GM12878 (cell line): ENCODE data around the gene CENPX. TPM values are rescaled to one million over a fixed set of nuclear protein-coding genes. Genes with fewer than 3 reads are reported as not detected.

Source experiments
- ATAC-seq: fragments of 200-7000 bp; cut with Tn5 transposase; 3 replicates; pipeline ENCODE4 v1.9.1; 2020; ENCODE audit warnings: mild to moderate bottlenecking, moderate library complexity
- BruUV-seq: library from RNA; stranded (reverse); fragments of 400-500 nt; replicated peaks from 2 replicates; lab custom pipeline; 2021; lab: Mats Ljungman, UMichigan
- CTCF ChIA-PET: fragments of 300-600 bp; sonication (Branson Sonifier 250); formaldehyde crosslinking; extraction: SDS; loops from one replicate; lab custom pipeline; 2021; ENCODE audit warnings: inconsistent platforms; lab: Yijun Ruan, JAX
- POLR2A ChIA-PET: fragments of 350-600 bp; formaldehyde crosslinking; extraction: SDS; loops from one replicate; lab custom pipeline; 2021; ENCODE audit warnings: inconsistent platforms; lab: Charles Lee
- RAD21 ChIA-PET: fragments of 300-600 bp; sonication (Branson Sonifier 250); formaldehyde crosslinking; loops from one replicate; lab custom pipeline; 2023; ENCODE audit warnings: antibody characterized with exemption; ENCODE audit not compliant: unreplicated experiment; lab: Charles Lee
- SMC1A ChIA-PET: fragments of 300-600 bp; sonication (Branson Sonifier 250); formaldehyde crosslinking; loops from one replicate; lab custom pipeline; 2023; ENCODE audit not compliant: unreplicated experiment, uncharacterized antibody; lab: Charles Lee
- DNase-seq: peaks from one replicate; pipeline ENCODE4 v3.0.0-alpha.2; 2011; ENCODE audit warnings: low read depth, low spot score
- FAIRE-seq: peaks from 3 replicates; lab custom pipeline; 2011; peaks lifted over from hg19 to GRCh38; lab: Jason Lieb, UNC
- H2AFZ ChIP-seq: 2 replicates; pipeline ENCODE4 v1.6.0; 2011; ENCODE audit warnings: low read depth, low read length, control low read depth; ENCODE audit not compliant: control insufficient read depth
- H3K27ac ChIP-seq: 2 replicates; pipeline ENCODE4 v1.5.1; 2011; ENCODE audit warnings: control low read depth; ENCODE audit not compliant: control insufficient read depth, insufficient read depth
- H3K27me3 ChIP-seq, 2 experiments: replicated peaks in 1 of 2; 2 replicates each; pipeline versions ENCODE4 v1.6.0 to v1.6.1; 2011; ENCODE audit warnings: low read length in 1 of 2; ENCODE audit not compliant: control insufficient read depth in 2 of 2, insufficient read depth in 2 of 2
- H3K36me3 ChIP-seq, 2 experiments: 2 replicates each; pipeline ENCODE4 v1.5.1; 2011; ENCODE audit warnings: low read length in 1 of 2; ENCODE audit not compliant: control insufficient read depth in 2 of 2, insufficient read depth in 2 of 2
- H3K4me1 ChIP-seq: 2 replicates; pipeline ENCODE4 v1.6.1; 2011; ENCODE audit warnings: mild to moderate bottlenecking, low read length, moderate library complexity, mixed read lengths; ENCODE audit not compliant: control insufficient read depth, insufficient read depth
- H3K4me2 ChIP-seq: 2 replicates; pipeline ENCODE4 v1.6.0; 2011; ENCODE audit warnings: control low read depth; ENCODE audit not compliant: control insufficient read depth, insufficient read depth
- H3K4me3 ChIP-seq: fragments of 200-600 bp; sonication (generic); 2 replicates; pipeline ENCODE4 v1.5.1; 2016
- H3K79me2 ChIP-seq: 2 replicates; pipeline ENCODE4 v1.6.0; 2011; ENCODE audit warnings: low read length; ENCODE audit not compliant: control insufficient read depth, insufficient read depth
- H3K9ac ChIP-seq: 2 replicates; pipeline ENCODE4 v1.8.0; 2011; ENCODE audit warnings: low read length, control low read depth, mixed read lengths; ENCODE audit not compliant: control insufficient read depth, insufficient read depth
- H3K9me3 ChIP-seq: replicated peaks from 3 replicates; pipeline ENCODE4 v1.5.1; 2011; ENCODE audit warnings: mild to moderate bottlenecking, low read length; ENCODE audit not compliant: control insufficient read depth, insufficient read depth
- H4K20me1 ChIP-seq: 2 replicates; pipeline ENCODE4 v1.6.0; 2011; ENCODE audit not compliant: control insufficient read depth, insufficient read depth
- CEBPZ ChIP-seq: fragments of 150-350 bp; IDR thresholded peaks from 2 replicates; pipeline ENCODE4 v1.6.1; 2016; ENCODE audit warnings: low read depth, low read length
- ETV6 ChIP-seq, 2 experiments: fragments of 450-650 bp in 1 of 2; IDR thresholded peaks in 1 of 2; conservative IDR thresholded peaks in 1 of 2; 2 replicates each; pipeline ENCODE4 v1.6.1; 2014; ENCODE audit warnings: antibody characterized with exemption in 1 of 2, borderline replicate concordance in 1 of 2, low read depth in 1 of 2, mild to moderate bottlenecking in 1 of 2, moderate library complexity in 1 of 2
- MAX ChIP-seq: IDR thresholded peaks from 2 replicates; pipeline ENCODE4 v1.6.1; 2012; ENCODE audit warnings: low read depth, low read length, improper control_type of control experiment
- NR2C2 ChIP-seq: IDR thresholded peaks from 2 replicates; pipeline ENCODE4 v1.6.1; 2011; ENCODE audit warnings: borderline replicate concordance, low read depth; ENCODE audit not compliant: control insufficient read depth, insufficient read length
- NRF1 ChIP-seq: conservative IDR thresholded peaks from 2 replicates; pipeline ENCODE4 v1.6.1; 2011; ENCODE audit warnings: mild to moderate bottlenecking, low read depth, low read length, improper control_type of control experiment
- RAD21 ChIP-seq: IDR thresholded peaks from 2 replicates; pipeline ENCODE4 v1.6.1; 2011; ENCODE audit warnings: mild to moderate bottlenecking, low read depth, low read length, moderate library complexity; ENCODE audit not compliant: insufficient read depth
- SMAD1 ChIP-seq: fragments of 450-650 bp; IDR thresholded peaks from 2 replicates; pipeline ENCODE4 v1.6.1; 2018; ENCODE audit warnings: mild to moderate bottlenecking, low read depth; ENCODE audit not compliant: partially characterized antibody
- SMARCA5 ChIP-seq: fragments of 450-650 bp; IDR thresholded peaks from 2 replicates; pipeline ENCODE4 v1.6.1; 2017; ENCODE audit warnings: mild to moderate bottlenecking
- SREBF1 ChIP-seq: IDR thresholded peaks from 2 replicates; pipeline ENCODE4 v1.6.1; 2012; ENCODE audit warnings: mild to moderate bottlenecking, low read length
- STAT3 ChIP-seq: IDR thresholded peaks from 2 replicates; pipeline ENCODE4 v1.6.1; 2011; ENCODE audit warnings: low read depth, low read length, improper control_type of control experiment
- TAF1 ChIP-seq: IDR thresholded peaks from 2 replicates; pipeline ENCODE4 v1.6.1; 2011; ENCODE audit warnings: mild to moderate bottlenecking, low read depth, low read length, borderline replicate concordance
- TARDBP ChIP-seq: IDR thresholded peaks from 2 replicates; pipeline ENCODE4 v1.6.1; 2016; ENCODE audit warnings: borderline replicate concordance
- ZNF207 ChIP-seq: fragments of 450-650 bp; IDR thresholded peaks from 2 replicates; pipeline ENCODE4 v1.6.1; 2014; ENCODE audit warnings: antibody characterized with exemption, mild to moderate bottlenecking, borderline replicate concordance
- ZNF217 ChIP-seq: fragments of 450-650 bp; IDR thresholded peaks from 2 replicates; pipeline ENCODE4 v1.6.1; 2017; ENCODE audit warnings: antibody characterized with exemption, mild to moderate bottlenecking
- ZNF622 ChIP-seq: fragments of 450-650 bp; IDR thresholded peaks from 2 replicates; pipeline ENCODE4 v1.6.1; 2017; ENCODE audit warnings: mild to moderate bottlenecking, inconsistent platforms
- WGBS: methylation state at CpG from one replicate; pipeline ENCODE4 v1.1.6; 2016; ENCODE audit warnings: low lambda C conversion rate; ENCODE audit not compliant: insufficient replicate concordance, insufficient coverage; ENCODE audit errors: missing lambda C conversion rate; 5-methylcytosine and 5-hydroxymethylcytosine counted together
- in situ Hi-C: fragments of 300-500 bp; cut with MboI; formaldehyde crosslinking; loops from 9 replicates; pipeline ENCODE4 v1.14.3; 2018; ENCODE audit warnings: mixed read lengths
- intact Hi-C: fragments of 100-400 bp; cut with micrococcal nuclease; formaldehyde crosslinking; loops from one replicate; pipeline ENCODE4 v1.14.2; 2022; ENCODE audit not compliant: unreplicated experiment
- polyA plus RNA-seq, 11 experiments: library from polyadenylated mRNA; depleted of rRNA in 4 of 11; unstranded in 6 of 11; stranded (reverse) in 5 of 11; fragments of >200 nt; fragmentation: Nextera tagmentation in 4 of 11; fragmentation: Illumina TruSeq in 1 of 11; extraction: Ambion mirVana in 4 of 11; extraction: Trizol in 1 of 11; gene quantifications; 1 replicate in 1 of 11; 2 replicates in 10 of 11; pipeline versions ENCODE4 v1.2.1 to v1.2.3, GENCODE V29; 2011 to 2016; ENCODE audit warnings: inconsistent platforms in 2 of 11, missing spikeins in 2 of 11, low read depth in 1 of 11
- total RNA-seq, 4 experiments: library from RNA; depleted of rRNA in 3 of 4; stranded (reverse); fragments of >200 nt in 3 of 4; fragmentation: Illumina TruSeq in 1 of 4; extraction: Trizol in 1 of 4; gene quantifications; 2 replicates each; pipeline versions ENCODE4 v1.2.1 to v1.2.3, GENCODE V29; 2013 to 2021
- TF ChIP-seq, protein P1 (sequence below): IDR thresholded peaks from 2 replicates; pipeline ENCODE4 v1.6.1; 2012; ENCODE audit warnings: low read length, inconsistent platforms
- TF ChIP-seq, protein P2 (sequence below): fragments of 450-650 bp; IDR thresholded peaks from 2 replicates; pipeline ENCODE4 v1.6.1; 2017; ENCODE audit warnings: mild to moderate bottlenecking

Gene CENPX
- total and polyA plus RNA-seq, 10 of the 15 experiments (the other 5 are each of a cell fraction or from before 2014, with no cell fraction given), result 11.7 to 182 (median 71.9) TPM

- SMC1A ChIA-PET, result interaction anchor here (2.2 kb wide), 1 partner anchor 27 kb away, joined by 5 read pairs; the partner anchor contains the start of gene DCXR
Observed at GRCh38 chr17:82064433-82065192, 41.9 kb upstream of the CENPX start.

More at GRCh38 chr17:82064433-82065192, 41.9 kb upstream of the CENPX start:
- Histone ChIP-seq H3K4me3 (peak overlapping the region; percentile 90), H2AFZ (no peak overlapping the region; the same call in 1 of the 2 replicates), H3K9ac (peak overlapping the region; percentile 90), H3K79me2 (peaks cover 20% of the 10 kb centered on the region), H3K27ac (peak overlapping the region; percentile 65), H3K4me1 (peaks cover 8% of the 10 kb centered on the region), H3K36me3 (peaks cover 3 to 15% of the 10 kb centered on the region in 2 experiments; a peak in 3 of 4 replicates), H4K20me1 (no peaks in the 10 kb centered on the region), H3K4me2 (peak overlapping the region; percentile 82), H3K9me3 (no peaks in the 10 kb centered on the region), H3K27me3 (no peaks in the 10 kb centered on the region)
- POLR2A ChIA-PET, result interaction anchor here (0.6 to 0.8 kb wide), 2 partner anchors 11 to 31 kb away, joined by 3 read pairs; no protein-coding TSS in a partner anchor
- no peak for FAIRE-seq
- no peak for DNase-seq
- RAD21 ChIA-PET, result no interaction called here
- in situ Hi-C loops, result no loop called here
- ATAC-seq, result peak; percentile 70
- TSS peak; percentile 73 for BruUV-seq
- 7% methylated on average over 36 of the region's 36 CpGs for WGBS
- CTCF ChIA-PET, result interaction anchor here (0.7 to 1.0 kb wide), 2 partner anchors 34 to 101 kb away, joined by 3 to 4 read pairs; no protein-coding TSS in a partner anchor
- no peak for TF ChIP-seq TARDBP
- no peak for TF ChIP-seq NRF1
- TF ChIP-seq CEBPZ, result no peak
- TF ChIP-seq TAF1, result no peak
- TF ChIP-seq SMARCA5, result no peak
- TF ChIP-seq ZNF217, result no peak
- TF ChIP-seq ZNF622, result no peak
- TF ChIP-seq STAT3, result no peak
- TF ChIP-seq SMAD1, result no peak
- TF ChIP-seq ZNF207, result no peak
- TF ChIP-seq MAX, result no peak
- TF ChIP-seq, protein P1, sequence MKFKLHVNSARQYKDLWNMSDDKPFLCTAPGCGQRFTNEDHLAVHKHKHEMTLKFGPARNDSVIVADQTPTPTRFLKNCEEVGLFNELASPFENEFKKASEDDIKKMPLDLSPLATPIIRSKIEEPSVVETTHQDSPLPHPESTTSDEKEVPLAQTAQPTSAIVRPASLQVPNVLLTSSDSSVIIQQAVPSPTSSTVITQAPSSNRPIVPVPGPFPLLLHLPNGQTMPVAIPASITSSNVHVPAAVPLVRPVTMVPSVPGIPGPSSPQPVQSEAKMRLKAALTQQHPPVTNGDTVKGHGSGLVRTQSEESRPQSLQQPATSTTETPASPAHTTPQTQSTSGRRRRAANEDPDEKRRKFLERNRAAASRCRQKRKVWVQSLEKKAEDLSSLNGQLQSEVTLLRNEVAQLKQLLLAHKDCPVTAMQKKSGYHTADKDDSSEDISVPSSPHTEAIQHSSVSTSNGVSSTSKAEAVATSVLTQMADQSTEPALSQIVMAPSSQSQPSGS, result no peak
- no peak for TF ChIP-seq SREBF1
- TF ChIP-seq, protein P2, sequence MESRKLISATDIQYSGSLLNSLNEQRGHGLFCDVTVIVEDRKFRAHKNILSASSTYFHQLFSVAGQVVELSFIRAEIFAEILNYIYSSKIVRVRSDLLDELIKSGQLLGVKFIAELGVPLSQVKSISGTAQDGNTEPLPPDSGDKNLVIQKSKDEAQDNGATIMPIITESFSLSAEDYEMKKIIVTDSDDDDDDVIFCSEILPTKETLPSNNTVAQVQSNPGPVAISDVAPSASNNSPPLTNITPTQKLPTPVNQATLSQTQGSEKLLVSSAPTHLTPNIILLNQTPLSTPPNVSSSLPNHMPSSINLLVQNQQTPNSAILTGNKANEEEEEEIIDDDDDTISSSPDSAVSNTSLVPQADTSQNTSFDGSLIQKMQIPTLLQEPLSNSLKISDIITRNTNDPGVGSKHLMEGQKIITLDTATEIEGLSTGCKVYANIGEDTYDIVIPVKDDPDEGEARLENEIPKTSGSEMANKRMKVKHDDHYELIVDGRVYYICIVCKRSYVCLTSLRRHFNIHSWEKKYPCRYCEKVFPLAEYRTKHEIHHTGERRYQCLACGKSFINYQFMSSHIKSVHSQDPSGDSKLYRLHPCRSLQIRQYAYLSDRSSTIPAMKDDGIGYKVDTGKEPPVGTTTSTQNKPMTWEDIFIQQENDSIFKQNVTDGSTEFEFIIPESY, result no peak
- TF ChIP-seq NR2C2, result no peak
- no peak for TF ChIP-seq ETV6 (conservative IDR thresholded peaks at IDR 0.05 in 1 of 2, IDR thresholded peaks at IDR 0.05 in 1 of 2; ENCODE audit: borderline replicate concordance in 1 of 2, low read depth in 1 of 2)
- no peak for TF ChIP-seq RAD21
- intact Hi-C loops, result no loop called here
